Amniotic stem cell (primary cell): Measurements from ENCODE around the gene DOCK3.
"Not testable (repeated sequence)": the region's sequence is repeated elsewhere in the genome, so short reads cannot be mapped to it uniquely, and the experiment has no call there.

Source experiments
- DNase-seq: peaks from one replicate; lab custom pipeline; 2025; lab: John Stamatoyannopoulos, UW

DOCK3 gene

GRCh38 chr3:51221959-51222358 is 547.2 kb downstream of the DOCK3 start:
- no peak for DNase-seq

GRCh38 chr3:51224283-51224682 is 549.6 kb downstream of the DOCK3 start:
- DNase-seq, result no peak

- no peak for DNase-seq
These were observed 550.1 kb downstream of the DOCK3 start for GRCh38 chr3:51224843-51225242.

- DNase-seq, result no peak
These were observed 568.2 kb downstream of the DOCK3 start for GRCh38 chr3:51242939-51243338.

- no peak for DNase-seq
These were observed 569.2 kb downstream of the DOCK3 start for GRCh38 chr3:51243924-51244323.

- no peak for DNase-seq
These were observed 571.1 kb downstream of the DOCK3 start for GRCh38 chr3:51245867-51246266.

- no peak for DNase-seq
These were observed 583.1 kb downstream of the DOCK3 start for GRCh38 chr3:51257870-51258269.

GRCh38 chr3:51264166-51264565 is 589.4 kb downstream of the DOCK3 start:
- not testable (repeated sequence) for DNase-seq

- DNase-seq, result no peak
These were observed 593.4 kb downstream of the DOCK3 start for GRCh38 chr3:51268132-51268531.

- no peak for DNase-seq
These were observed 594.7 kb downstream of the DOCK3 start for GRCh38 chr3:51269466-51269865.

- DNase-seq, result no peak
These were observed 595.8 kb downstream of the DOCK3 start for GRCh38 chr3:51270559-51270958.

GRCh38 chr3:51271172-51271571 is 596.4 kb downstream of the DOCK3 start:
- DNase-seq, result no peak

GRCh38 chr3:51274052-51274451 is 599.3 kb downstream of the DOCK3 start:
- no peak for DNase-seq

GRCh38 chr3:51275111-51275805 is 600.5 kb downstream of the DOCK3 start:
- DNase-seq, result no peak

GRCh38 chr3:51276046-51276445 is 601.3 kb downstream of the DOCK3 start:
- no peak for DNase-seq

- no peak for DNase-seq
These were observed 604.7 kb downstream of the DOCK3 start for GRCh38 chr3:51279448-51279847.

GRCh38 chr3:51280176-51280575 is 605.4 kb downstream of the DOCK3 start:
- no peak for DNase-seq

- DNase-seq, result no peak
These were observed 608.2 kb downstream of the DOCK3 start for GRCh38 chr3:51282931-51283330.

- DNase-seq, result no peak
These were observed 608.7 kb downstream of the DOCK3 start for GRCh38 chr3:51283421-51283820.

GRCh38 chr3:51295625-51296024 is 620.9 kb downstream of the DOCK3 start:
- DNase-seq, result no peak

- no peak for DNase-seq
These were observed 622.6 kb downstream of the DOCK3 start for GRCh38 chr3:51297333-51297732.

- no peak for DNase-seq
These were observed 629.5 kb downstream of the DOCK3 start for GRCh38 chr3:51304230-51304629.

GRCh38 chr3:51306093-51306492 is 631.4 kb downstream of the DOCK3 start:
- no peak for DNase-seq

- no peak for DNase-seq
These were observed 632.7 kb downstream of the DOCK3 start for GRCh38 chr3:51307458-51307857.
